Hepatic stellate cell (primary cell): ENCODE measurements around the gene CCDC134.

Source experiments
- DNase-seq: peaks from one replicate; pipeline ENCODE4 v3.0.0; 2011; ENCODE audit warnings: low spot score

The CCDC134 gene

DNA sequence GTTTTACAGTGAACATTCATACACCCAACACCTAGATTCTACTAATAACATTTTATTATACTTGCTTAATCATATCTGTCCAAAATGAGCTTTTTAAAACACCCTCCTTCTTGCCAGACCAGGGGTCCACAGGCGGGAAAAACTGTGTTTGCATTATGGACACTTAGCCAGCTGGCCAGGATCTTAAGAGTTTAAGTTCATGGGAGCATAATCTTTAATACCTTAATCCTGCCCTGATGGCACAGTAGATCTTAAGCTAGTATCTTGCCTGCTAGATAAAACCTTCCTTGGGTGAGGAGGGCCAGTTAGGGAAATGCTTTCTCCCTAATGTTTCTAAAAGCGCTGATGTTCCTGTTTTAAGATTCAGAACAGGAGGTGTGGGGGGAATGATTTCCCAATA, 13.1 kb upstream of the CCDC134 start:
- DNase-seq: no peak

GRCh38 chr22:41793871-41794270, 6.6 kb upstream of the CCDC134 start:
- DNase-seq: no peak

DNA sequence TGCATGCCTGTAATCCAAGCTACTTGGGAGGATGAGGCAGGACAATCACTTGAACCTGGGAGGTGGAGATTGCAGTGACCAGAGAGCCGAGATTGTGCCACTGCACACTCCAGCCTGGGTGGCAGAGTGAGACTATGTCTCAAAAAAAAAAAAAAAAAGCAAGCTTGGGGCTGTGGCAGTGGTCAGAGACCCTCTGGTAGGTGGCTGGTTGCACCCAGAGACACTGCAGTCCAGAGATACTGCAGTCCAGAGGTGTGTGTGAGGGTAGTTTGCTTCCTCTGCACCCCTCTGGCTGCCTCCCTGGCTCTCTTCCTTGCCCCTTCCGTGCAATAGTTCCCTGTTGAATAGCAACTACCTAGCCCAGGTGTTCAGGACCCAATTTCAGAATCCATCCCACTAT, 1.7 kb upstream of the CCDC134 start:
- DNase-seq: no peak

DNA sequence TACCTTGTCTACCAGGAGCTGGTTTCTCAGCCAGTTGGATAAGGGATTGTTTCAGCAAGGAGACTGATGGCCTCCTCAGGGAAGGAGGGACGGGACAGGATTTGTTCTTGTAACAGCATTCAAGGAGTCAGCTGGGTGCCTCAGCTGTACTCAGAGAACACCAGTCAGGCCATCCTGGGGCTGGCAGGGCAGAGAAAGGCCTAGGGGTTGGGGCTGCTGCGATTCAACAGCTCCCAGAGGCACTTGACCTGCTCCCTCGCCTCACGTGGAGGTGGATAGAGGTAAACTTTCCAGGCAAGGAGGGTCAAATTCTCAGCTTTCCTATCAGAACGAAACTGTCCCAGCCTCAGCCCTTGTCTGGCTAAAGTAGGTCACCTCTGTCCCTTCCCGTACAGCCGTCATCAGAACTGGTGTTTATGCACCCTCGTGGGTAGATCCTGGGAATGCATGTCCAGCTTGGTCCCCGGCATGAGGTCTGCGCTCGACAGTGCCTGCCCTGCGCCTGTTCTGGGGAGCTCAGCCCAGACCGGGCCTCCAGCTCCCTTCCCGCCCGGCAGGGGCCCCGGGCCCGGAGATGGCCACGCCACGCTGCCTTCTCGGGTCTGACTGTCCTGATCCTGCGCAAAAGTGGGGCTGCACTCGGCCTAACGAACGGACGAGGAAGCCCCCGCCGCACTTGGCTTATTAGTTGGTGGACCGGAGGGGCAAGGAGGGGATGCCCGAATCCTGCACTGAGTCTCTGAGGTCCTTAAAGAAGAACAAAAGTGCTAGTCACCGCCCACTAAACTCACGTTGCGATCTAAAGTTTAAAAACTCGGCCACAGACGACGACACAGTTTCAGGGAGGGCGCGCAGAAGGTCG, 762 bp upstream of the CCDC134 start:
- DNase-seq: peak; percentile 57

DNA sequence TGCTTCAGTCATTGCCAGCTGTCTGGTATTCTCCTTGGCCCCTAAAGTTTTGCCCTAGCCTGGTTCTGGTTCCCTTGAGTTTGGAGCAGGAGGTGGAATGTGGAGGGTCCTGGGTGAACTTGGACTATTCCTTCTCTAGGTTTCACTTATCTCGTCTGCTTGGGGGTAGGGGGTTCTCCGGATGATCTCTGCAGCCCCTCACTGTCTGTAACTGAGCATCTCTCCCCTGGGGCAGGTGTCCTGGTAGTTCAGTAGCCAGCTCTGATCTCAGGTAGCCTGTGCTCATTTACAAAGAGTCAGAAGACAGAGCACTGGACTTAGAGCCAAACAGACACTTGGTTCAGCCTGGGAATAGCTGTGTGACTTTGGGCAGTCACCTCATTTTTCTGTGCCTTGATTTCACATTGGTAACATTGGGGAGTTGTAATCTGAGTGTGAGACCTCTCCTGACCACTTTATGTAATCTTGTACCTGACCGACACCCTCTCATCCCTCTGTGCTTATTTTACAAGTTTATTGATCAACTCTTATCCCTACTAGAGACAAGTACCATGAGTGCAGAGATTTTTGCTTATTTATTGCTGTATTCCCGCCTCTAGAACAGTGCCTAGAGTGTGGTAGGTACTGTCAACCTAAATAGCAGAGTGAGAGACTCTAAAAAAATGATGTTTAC, 804 bp downstream of the CCDC134 start:
- no peak for DNase-seq

DNA sequence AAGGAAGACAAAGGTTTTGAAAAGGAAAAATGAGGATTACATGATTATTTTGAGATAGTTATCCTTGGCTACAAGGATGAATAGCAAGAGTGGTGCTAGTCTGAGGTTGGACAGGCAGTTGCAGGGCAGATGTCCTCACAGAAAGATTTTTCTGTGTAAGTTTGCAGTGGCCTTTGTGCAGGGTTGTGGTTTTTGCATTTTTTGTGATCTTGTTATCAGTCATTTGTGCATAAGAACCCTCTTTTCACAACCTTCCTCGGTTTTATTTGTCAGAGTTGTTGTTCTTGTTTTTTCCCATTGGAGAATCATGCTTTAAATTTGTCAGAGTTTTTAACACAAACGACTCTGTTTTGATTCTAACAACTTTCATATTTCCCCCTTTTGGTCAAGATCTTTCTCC, 1.4 kb downstream of the CCDC134 start:
- no peak for DNase-seq

DNA sequence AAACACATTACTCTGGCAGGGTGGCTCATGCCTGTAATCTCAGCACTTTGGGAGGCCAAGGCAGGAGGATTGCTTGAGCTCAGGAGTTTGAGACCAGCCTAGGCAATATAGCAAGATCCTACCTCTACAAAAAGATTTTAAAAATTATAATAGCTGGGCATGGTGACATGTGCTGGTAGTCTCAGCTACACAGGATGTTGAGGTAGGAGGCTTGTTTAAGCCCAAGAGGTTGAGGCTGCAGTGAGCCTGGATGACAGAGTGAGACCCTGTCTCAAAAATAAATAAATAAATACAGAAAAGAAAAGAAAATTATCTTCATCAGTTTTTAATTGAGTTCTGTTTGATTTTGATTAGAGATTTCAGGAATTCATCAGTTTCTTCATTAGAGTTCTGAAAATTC, 5.2 kb downstream of the CCDC134 start:
- DNase-seq: no peak

GRCh38 chr22:41808400-41808799, 7.9 kb downstream of the CCDC134 start:
- no peak for DNase-seq

DNA sequence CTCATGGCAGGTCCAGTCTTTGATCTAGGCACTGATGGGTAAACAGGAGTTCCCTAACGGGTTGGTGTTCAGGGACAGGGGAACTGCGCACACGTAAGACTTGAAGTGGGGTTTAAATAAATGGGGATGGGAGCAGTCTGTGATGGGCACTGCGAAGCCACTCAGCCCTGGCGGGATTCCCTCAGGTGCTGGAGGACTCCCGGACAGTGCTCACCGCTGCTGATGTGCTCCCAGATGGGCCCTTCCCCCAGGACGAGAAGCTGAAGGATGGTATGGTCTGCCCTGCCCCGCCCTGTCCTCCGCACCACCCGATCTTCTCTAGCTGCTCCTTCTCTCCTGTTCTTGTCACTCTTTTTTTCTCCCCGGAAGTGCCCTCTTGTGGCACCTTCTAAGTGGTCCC, 9.5 kb downstream of the CCDC134 start:
- no peak for DNase-seq

GRCh38 chr22:41812805-41813545, 12.5 kb downstream of the CCDC134 start:
- DNase-seq: no peak

- DNase-seq: no peak
Measured at GRCh38 chr22:41813726-41814410, 13.4 kb downstream of the CCDC134 start.

- DNase-seq: no peak
Measured at GRCh38 chr22:41815716-41816115, 15.2 kb downstream of the CCDC134 start.

GRCh38 chr22:41816241-41816640, 15.8 kb downstream of the CCDC134 start:
- DNase-seq: no peak

DNA sequence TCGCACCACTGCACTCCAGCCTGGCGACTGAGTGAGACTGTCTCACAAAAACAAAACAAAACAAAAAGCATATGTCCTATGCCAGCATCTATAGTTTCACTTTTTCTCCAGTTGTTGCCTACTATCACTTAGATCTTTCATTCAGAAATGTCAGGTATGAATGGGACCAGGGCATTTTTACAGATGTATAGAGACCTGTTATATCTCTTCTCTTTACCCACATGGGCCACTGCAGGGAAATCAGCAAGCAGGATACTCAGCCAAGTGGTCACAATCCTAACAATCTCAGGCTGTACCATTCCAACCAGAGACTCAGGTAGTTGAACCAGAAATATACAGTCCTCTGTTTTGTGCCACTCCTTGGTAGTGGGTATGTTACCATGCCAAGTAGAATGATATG, 16.4 kb downstream of the CCDC134 start:
- DNase-seq: no peak

GRCh38 chr22:41818011-41818410, 17.5 kb downstream of the CCDC134 start:
- no peak for DNase-seq

GRCh38 chr22:41818596-41818995, 18.1 kb downstream of the CCDC134 start:
- no peak for DNase-seq

DNA sequence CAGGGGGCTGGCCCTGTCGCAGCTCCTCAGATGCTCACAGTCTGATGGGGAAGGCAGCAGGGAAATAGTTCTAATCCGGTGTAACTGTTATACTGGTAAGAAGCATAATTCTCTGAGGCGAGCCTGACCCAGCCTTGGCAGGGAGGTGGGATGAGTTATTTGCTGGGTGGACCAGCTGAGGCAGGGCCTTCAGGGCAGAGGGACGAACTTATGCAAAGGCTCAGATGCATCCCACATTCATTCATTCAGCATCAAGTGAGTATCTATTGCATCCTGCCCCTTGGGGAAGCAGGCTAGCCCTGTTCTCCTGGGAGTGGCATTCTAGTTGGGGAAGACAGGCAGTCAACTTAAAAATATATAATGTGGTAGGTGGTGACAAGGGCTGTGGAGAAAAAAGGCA, 18.8 kb downstream of the CCDC134 start:
- no peak for DNase-seq

- no peak for DNase-seq
Measured at GRCh38 chr22:41820447-41820846, 20.0 kb downstream of the CCDC134 start.

DNA sequence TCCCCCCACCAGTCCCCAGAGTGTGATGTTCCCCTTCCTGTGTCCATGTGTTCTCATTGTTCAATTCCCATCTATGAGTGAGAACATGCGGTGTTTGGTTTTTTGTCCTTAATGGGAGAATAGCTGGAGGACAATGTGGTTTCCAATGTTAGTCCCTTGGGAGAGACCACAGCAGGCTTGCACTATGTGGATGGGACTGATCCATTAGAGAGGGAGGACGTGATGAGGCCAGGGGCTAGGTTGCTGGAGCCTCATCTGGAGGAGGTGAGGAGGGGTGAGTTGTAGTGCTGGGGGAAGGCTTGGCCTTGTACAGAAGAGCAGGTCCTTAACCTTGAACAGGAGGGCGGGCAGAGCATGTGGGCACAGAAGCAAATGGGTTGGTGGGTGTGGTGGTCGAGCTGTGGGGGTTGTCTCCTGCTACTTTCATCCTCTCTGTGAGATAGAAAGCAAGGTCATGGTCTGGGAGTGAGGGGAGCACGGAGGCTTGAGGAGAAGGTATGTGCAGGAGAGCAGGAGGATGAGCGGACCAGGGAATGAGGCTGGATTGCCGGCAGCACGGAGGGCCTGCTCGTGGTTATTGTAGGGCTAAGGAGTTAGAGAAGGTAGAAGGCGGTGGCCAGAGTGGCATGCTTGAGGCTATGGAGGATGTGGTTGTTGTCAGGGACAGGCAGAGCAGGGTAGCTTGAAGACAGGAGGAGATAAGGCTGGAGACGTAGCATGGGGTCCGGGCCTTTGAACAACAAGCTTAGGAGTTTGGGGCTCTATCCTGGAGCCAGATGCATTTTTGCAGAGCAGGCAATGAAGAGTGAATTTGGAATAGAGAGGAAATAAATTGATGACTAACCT, 21.2 kb downstream of the CCDC134 start:
- DNase-seq: no peak

DNA sequence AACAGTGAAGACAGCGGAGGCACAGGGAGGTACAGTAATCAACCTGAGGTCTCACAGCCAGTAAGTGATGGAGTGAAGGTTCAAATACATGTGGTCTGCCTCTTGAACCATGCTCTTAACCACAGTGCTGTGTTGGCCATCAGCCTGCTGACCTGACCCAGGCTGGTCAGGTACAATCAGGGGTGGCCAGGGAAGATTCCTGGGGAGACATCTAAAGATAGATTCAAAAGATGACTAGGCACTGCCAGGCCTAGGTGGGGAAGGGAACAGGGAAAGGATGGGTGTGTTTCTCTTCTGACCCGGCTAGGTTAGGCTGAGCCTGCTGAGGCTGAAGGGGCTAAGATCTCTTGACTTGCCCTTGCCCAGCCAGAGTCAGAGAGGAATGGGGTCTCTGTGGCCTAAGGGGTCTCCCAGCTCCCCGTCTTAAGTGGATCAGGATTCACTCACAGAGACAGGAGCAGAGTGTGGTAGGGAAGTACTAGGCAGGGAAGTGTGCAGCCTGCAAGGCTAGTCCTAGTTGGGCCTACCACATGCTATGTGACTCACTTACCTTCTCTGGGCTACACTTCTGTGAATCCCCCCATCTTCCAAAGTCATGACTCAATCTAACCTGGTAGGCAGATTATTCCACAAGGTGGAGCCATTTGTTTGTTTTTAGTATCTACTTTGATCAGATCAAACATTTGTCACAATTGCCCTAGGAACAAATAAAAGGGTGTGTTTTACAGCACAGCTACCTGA, 22.0 kb downstream of the CCDC134 start:
- peak; percentile 52 for DNase-seq

- no peak for DNase-seq
Measured at GRCh38 chr22:41823797-41824196, 23.3 kb downstream of the CCDC134 start.
